HG03045 (cell line): ENCODE measurements around the gene OR4Q2.
"Not testable (repeated sequence)": the region's sequence is repeated elsewhere in the genome, so short reads cannot be mapped to it uniquely, and the experiment has no call there.

Experiments used
- ATAC-seq: cut with Tn5 transposase; IDR thresholded peaks from one replicate; pipeline ENCODE4 v1.9.1; 2021; ENCODE audit warnings: mild to moderate bottlenecking, moderate library complexity; ENCODE audit not compliant: unreplicated experiment

Gene OR4Q2

GRCh38 chr14:20001863-20002262 lies at the start of gene OR4Q2:
Gene OR4Q2 (plus strand): TSS chr14:20002163.
- ATAC-seq, result no peak

DNA sequence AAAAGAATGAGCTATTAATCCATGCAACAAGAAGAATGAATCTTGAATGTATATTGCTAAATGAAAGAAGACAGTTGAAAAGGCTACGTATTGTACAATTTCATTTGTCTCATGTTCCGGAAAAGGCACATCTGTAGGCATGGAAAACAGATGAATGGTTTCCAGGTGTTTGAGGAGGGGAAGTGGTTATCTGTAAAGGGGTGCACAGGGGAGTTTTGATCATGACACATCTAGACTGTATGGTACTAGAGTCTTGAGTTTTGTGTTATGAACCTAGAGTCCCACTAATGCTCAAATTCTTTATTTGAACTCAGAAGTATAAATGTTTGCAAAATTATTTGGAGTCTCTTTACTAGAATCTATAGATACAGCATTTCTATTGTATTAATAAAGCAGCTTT lies 32.2 kb upstream of the OR4Q2 start:
- not testable (repeated sequence) for ATAC-seq

DNA sequence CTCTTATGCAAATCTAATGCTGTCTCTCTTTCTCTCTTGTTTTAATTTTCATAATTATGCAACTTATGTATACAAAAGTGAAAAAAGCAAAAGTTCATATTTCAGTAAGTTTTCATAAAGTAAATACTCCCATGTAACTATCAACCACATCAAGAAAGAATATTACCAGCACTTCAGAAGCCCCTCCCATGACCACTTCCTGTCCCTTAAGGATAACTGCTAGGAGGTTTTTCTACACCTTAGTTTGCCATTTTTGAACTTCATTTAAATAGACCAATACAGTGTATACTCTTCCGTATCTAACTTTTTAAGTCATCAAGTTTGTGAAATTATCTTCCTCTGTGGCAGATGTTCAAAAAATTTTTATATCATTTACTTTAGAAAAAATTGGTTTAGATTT lies 27.1 kb upstream of the OR4Q2 start:
- no peak for ATAC-seq

- no peak for ATAC-seq
Measured at GRCh38 chr14:19975291-19975690, 26.7 kb upstream of the OR4Q2 start, which contains the start of gene OR4K15. Gene OR4K15 (plus strand): TSS chr14:19975591. CDS start chr14:19975591, 0 bp downstream.

DNA sequence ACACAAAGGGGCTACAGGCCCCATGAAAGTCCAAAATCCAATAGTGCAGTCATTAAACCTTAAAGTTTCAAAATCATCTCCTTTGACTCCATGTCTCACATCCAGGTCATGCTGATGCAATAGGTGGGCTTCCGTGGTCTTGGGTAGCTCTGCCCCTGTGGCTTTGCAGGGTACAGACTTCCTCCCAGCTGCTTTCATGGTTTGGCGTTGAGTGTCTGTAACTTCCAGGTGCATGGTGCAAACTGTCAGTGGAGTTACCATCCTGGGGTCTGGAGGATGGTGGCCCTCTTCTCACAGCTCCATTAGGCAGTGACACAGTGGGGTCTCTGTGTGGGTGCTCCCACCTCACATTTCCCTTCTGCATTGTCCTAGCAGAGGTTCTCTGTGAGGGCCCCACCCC lies 8.5 kb upstream of the OR4Q2 start:
- no peak for ATAC-seq

DNA sequence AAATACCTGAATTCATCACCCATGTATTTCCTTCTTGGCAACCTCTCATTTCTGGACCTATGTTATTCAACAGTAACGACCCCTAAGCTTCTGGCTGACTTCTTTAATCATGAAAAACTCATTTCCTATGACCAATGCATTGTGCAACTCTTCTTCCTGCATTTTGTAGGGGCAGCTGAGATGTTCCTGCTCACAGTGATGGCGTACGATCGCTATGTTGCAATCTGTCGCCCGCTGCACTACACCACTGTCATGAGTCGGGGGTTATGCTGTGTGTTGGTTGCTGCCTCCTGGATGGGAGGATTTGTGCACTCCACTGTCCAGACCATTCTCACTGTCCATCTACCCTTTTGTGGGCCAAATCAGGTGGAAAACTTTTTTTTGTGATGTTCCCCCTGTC lies 356 bp downstream of the OR4Q2 start:
- ATAC-seq, result no peak

GRCh38 chr14:20008156-20008555 lies 6.2 kb downstream of the OR4Q2 start:
- ATAC-seq, result no peak

- ATAC-seq, result no peak
Measured at GRCh38 chr14:20019257-20019865, 17.4 kb downstream of the OR4Q2 start, which contains the start of gene OR4K14. Gene OR4K14 (minus strand): TSS chr14:20019307. CDS start chr14:20015193, 4,114 bp downstream.

DNA sequence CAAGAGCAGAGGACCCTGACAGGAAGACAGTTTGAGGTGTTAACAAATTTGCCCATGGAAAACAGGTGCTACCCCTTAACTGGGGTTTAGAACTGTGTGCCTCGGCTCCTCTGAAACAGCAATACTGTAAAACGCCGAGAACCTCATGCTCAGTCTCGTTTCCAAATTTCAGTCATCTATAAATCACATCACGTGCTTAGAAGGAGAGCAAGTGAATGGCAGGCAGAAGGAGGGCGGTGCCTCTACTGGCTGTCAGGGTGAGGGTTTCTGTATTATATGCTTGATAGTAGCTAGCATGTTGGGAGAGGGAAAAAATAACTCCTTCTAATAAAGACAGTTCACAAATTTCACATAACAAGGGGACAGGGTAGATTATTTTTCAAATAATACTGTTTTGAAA lies 29.1 kb downstream of the OR4Q2 start:
- ATAC-seq, result no peak

- ATAC-seq, result no peak
Measured at GRCh38 chr14:20035449-20035848, 33.5 kb downstream of the OR4Q2 start.

DNA sequence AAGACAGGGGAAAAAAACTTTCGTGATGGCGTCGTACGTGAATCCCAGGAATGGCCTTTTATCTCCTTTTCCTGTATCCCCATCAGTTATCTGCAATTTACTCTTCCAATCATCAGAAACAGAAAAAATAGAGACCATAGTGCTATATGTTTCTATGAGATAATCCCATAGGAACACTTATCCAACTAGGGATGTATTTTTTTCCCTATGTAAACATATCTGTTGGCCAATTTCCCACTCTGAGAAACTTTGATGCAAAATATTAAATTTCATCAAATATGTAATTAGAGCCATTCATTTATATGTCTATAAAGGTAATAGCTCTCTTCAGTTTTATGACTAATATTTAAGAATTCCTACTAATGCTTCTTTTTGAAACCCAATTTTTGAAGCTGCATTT lies 34.0 kb downstream of the OR4Q2 start, which contains the start of gene OR4K13:
Gene OR4K13, minus strand, starts transcription at position 101 of the 400 bp plus-strand sequence. CDS start 1,280 bp downstream, outside the sequence.
- no peak for ATAC-seq

DNA sequence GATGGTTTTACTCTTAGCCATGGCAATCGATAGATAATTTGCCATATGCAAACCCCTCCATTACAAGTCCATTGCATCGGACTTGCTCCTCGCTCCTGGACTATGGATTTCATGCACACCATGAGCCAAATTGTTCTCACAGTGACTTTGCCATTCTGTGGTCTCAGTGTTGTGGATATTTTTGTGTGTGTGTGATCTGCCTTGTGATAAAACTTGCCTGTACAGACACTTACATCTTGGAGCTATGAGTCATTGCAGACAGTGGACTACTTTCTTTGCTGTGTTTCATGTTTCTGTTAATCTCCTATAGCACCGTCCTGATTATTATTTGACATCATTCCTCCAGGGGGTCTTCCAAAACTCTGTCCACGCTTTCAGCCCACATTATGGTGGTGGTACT lies 42.3 kb downstream of the OR4Q2 start:
- ATAC-seq, result no peak

GRCh38 chr14:20048202-20048601 lies 46.2 kb downstream of the OR4Q2 start:
- ATAC-seq, result no peak
